Pancreas (tissue), 10 donors: ENCODE results near the gene DCP2. TPM values are rescaled to one million over a fixed set of nuclear protein-coding genes. Genes with fewer than 3 reads are reported as not detected.

Experiments
- ATAC-seq, 4 donors: fragments of 200-7000 bp; cut with Tn5 transposase; one replicate each; pipeline versions ENCODE4 v1.8.0 to v1.9.1; 2020; ENCODE audit warnings: mild to moderate bottlenecking in 4 of 4, moderate library complexity in 4 of 4
- DNase-seq, 6 donors: peaks; one replicate each; pipeline ENCODE4 v3.0.0-alpha.2; 2020
- FAIRE-seq: peaks from 2 replicates; lab custom pipeline; 2012; peaks lifted over from hg19 to GRCh38; lab: Jason Lieb, UNC
- H3K27ac ChIP-seq, 4 donors: fragments of 200-600 bp; sonication (generic); 1 replicate in 3 of 4; 2 replicates in 1 of 4; pipeline versions ENCODE4 v1.5.0 to v1.8.0; 2020
- H3K27me3 ChIP-seq, 4 donors: fragments of 200-600 bp; one replicate each; pipeline ENCODE4 v1.8.0; 2021
- H3K36me3 ChIP-seq, 3 donors: fragments of 200-600 bp; sonication (generic) in 1 of 3; one replicate each; pipeline versions ENCODE4 v1.5.0 to v1.8.0; 2020 to 2021
- H3K4me1 ChIP-seq, 3 donors: fragments of 200-600 bp; one replicate each; pipeline ENCODE4 v1.8.0; 2021
- H3K4me3 ChIP-seq, 4 donors: fragments of 200-600 bp; sonication (generic) in 2 of 4; one replicate each; pipeline versions ENCODE4 v1.5.0 to v1.8.0; 2020 to 2021
- H3K9me3 ChIP-seq, 4 donors: fragments of 200-600 bp; one replicate each; pipeline ENCODE4 v1.8.0; 2021
- CTCF ChIP-seq, 4 donors: fragments of 200-600 bp; sonication (generic) in 3 of 4; IDR thresholded peaks; one replicate each; pipeline versions ENCODE4 v1.5.0 to v1.8.0; 2021; ENCODE audit warnings: antibody characterized with exemption in 4 of 4
- WGBS, 2 donors: extraction: QIAGEN DNeasy Blood & Tissue Kit; methylation state at CpG; one replicate each; pipeline ENCODE4 v1.1.7; 2013; 5-methylcytosine and 5-hydroxymethylcytosine counted together
- intact Hi-C, 3 donors: fragments of 100-400 bp; cut with DNase I; formaldehyde crosslinking; loops; one replicate each; pipeline versions ENCODE4 v1.11.1 to v1.14.2; 2022
- polyA plus RNA-seq, 2 donors: library from polyadenylated mRNA; stranded (reverse); fragments of 200-250 nt; gene quantifications; one replicate each; pipeline ENCODE4 v1.2.3, GENCODE V29; 2013
- total RNA-seq, 6 donors: library from RNA; stranded (reverse); fragmentation: NEBNext Ultra II Directional in 4 of 6; extraction: Animal tissue kit (Norgen Biotek cat#: 25700) in 4 of 6; gene quantifications; one replicate each; pipeline versions ENCODE4 v1.2.1 to v1.2.4, GENCODE V29; 2021 to 2023
- donor health status: healthy with polysubstance abuse.
- donor health status: DM: no; HTN: no; CAD: no; lungs with moderate emphysema.
- donor health status: DM: no; HTN: no; CAD: no.
- donor health status: control.
- donor health status: control.
- donor health status: Bipolar disorder and iron deficiency.
- donor health status: DM: yes; HTN: yes; CAD: no.
- donor health status: DM: no; HTN: no; CAD: no.
- donor health status: DM: no; HTN: no; CAD: no.
- donor health status: DM: yes; HTN: yes; CAD: no.

The DCP2 gene
- total and polyA plus RNA-seq, 8 donors, result 2.7 to 28.3 (median 11.5) TPM

- ATAC-seq (no peak), DNase-seq (no peak), FAIRE-seq (no peak)
- Histone ChIP-seq H3K27ac (no peak overlapping the region), H3K36me3 (no peaks in the 10 kb centered on the region), H3K4me1 (peaks cover 0 to 7% (median 4%) of the 10 kb centered on the region in 3 donors), H3K4me3 (no peak overlapping the region), H3K9me3 (no peaks in the 10 kb centered on the region), H3K27me3 (no peaks in the 10 kb centered on the region)
- TF ChIP-seq CTCF (IDR thresholded peaks at IDR 0.05), result no peak
- WGBS, 2 donors, result 84 to 96% methylated on average over 1 of the region's 1 CpG
- intact Hi-C loops, result no loop called here
These were observed 2.7 kb upstream of the DCP2 start for GRCh38 chr5:112973904-112974303.

- no peak overlapping the region for H3K4me3 ChIP-seq
- no peaks in the 10 kb centered on the region for H3K27me3 ChIP-seq
- no peaks in the 10 kb centered on the region for H3K9me3 ChIP-seq
- no peaks in the 10 kb centered on the region for H3K36me3 ChIP-seq
- FAIRE-seq (no peak), DNase-seq (no peak), ATAC-seq (no peak)
- intact Hi-C loops, result no loop called here
- 65 to 73% methylated on average over 1 of the region's 1 CpG for WGBS, 2 donors
- no peak for TF ChIP-seq CTCF (IDR thresholded peaks at IDR 0.05)
- peaks cover 0 to 13% (median 11%) of the 10 kb centered on the region in 3 donors for H3K4me1 ChIP-seq
- no peak overlapping the region for H3K27ac ChIP-seq
These were observed 1.7 kb upstream of the DCP2 start for GRCh38 chr5:112974901-112975300.

- DNase-seq (no peak), ATAC-seq (peak in 2 of 4 donors; percentile 16 to 21), FAIRE-seq (no peak)
- H3K4me1 ChIP-seq, result peaks cover 0 to 13% (median 11%) of the 10 kb centered on the region in 3 donors
- TF ChIP-seq CTCF (IDR thresholded peaks at IDR 0.05), result no peak
- H3K36me3 ChIP-seq, result no peaks in the 10 kb centered on the region
- intact Hi-C loops, result no loop called here
- WGBS, 2 donors, result 22 to 24% methylated on average over 11 of the region's 11 CpGs
- no peaks in the 10 kb centered on the region for H3K9me3 ChIP-seq
- no peaks in the 10 kb centered on the region for H3K27me3 ChIP-seq
- H3K27ac ChIP-seq, result peak overlapping the region; percentile 40 to 87 (median 64)
- peak overlapping the region; percentile 58 to 88 (median 80) for H3K4me3 ChIP-seq
These were observed 722 bp upstream of the DCP2 start for GRCh38 chr5:112975721-112976431.

- intact Hi-C loops, result no loop called here
- Histone ChIP-seq H3K36me3 (no peaks in the 10 kb centered on the region), H3K4me3 (peak overlapping the region; percentile 58 to 88 (median 80)), H3K27ac (peak overlapping the region in 3 of 4 donors; percentile 69 to 87 (median 74)), H3K9me3 (no peaks in the 10 kb centered on the region), H3K4me1 (peaks cover 0 to 13% (median 11%) of the 10 kb centered on the region in 3 donors), H3K27me3 (no peaks in the 10 kb centered on the region)
- no peak for TF ChIP-seq CTCF (IDR thresholded peaks at IDR 0.05)
- 0% methylated on average over 16 of the region's 16 CpGs for WGBS, 2 donors
- DNase-seq, result no peak
- ATAC-seq, result peak in 3 of 4 donors; percentile 3 to 7 (median 6)
- FAIRE-seq, result no peak
These were observed 853 bp downstream of the DCP2 start for GRCh38 chr5:112977440-112977861.

DNA sequence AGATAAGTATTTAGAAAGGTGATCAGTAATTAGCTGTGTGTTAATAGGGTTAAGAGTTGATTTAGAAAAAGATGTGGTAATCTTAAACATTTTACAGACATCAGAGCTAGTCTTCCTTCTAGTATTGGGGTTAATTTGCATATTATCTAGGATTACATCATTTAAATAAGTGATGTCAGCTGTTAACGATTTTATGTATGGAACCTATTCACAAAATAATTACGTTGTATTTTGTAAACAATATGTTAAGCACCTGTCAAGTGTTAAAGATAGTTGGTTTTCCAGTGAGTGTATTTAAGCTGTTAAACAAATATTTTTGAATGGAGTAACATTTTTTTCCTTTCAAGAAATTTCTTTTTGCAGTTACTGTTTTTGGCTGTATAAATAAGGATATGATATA is 2.2 kb downstream of the DCP2 start:
- H3K4me1 ChIP-seq, result peaks cover 0 to 13% (median 11%) of the 10 kb centered on the region in 3 donors
- no peak for TF ChIP-seq CTCF (IDR thresholded peaks at IDR 0.05)

More for the DNA sequence above, 2.2 kb downstream of the DCP2 start:
- no peaks in the 10 kb centered on the region for H3K36me3 ChIP-seq
- no peak overlapping the region for H3K27ac ChIP-seq
- H3K4me3 ChIP-seq, result no peak overlapping the region
- no peak for DNase-seq
- no peak for FAIRE-seq
- no peak for ATAC-seq
- no peaks in the 10 kb centered on the region for H3K9me3 ChIP-seq
- H3K27me3 ChIP-seq, result no peaks in the 10 kb centered on the region
- WGBS, 2 donors, result 6 to 8% methylated on average over 2 of the region's 2 CpGs
- intact Hi-C loops, result no loop called here
